ENCODE data around the gene MRFAP1.
"Not testable (repeated sequence)": the region's sequence is repeated elsewhere in the genome, so short reads cannot be mapped to it uniquely, and the experiment has no call there.

The MRFAP1 gene

DNA sequence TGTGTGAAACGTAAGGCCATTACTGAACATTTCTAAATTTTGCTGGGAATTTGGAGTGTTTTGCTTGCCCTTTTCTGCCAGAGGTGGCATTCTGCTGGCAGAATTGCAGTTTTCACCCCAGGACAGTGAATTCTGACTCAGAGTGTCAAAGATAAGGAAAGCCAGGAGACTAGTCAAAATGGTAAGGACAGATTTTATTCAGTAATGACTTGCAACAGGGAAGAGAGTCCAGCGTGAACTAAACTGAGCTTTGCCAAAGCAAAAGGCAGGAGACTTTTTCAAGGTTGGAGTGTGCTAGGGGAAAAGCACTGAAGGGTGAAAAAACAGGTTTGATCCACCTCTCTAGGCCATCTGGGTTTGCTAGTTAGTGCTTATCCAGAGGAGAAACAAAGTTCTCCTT lies 19.4 kb downstream of the MRFAP1 start:
- FAIRE-seq: no peak

DNA sequence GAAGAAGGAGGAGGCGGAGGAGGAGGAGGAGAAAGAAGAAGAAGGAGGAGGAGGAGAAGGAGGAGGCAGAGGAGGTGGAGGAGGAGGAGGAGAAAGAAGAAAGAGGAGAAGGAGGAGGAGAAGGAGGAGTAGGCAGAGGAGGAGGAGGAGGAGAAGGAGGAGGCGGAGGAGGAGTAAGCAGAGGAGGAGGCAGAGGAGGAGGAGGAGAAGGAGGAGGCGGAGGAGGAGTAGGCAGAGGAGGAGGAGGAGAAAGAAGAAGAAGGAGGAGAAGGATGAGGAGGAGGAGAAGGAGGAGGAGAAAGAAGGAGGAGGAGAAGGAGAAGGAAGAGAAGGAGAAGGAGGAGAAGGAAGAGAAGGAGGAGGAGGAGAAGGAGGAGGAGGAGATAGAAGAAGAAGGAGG lies 19.9 kb downstream of the MRFAP1 start:
- no peak for DNase-seq (ENCODE audit: extremely low spot score, insufficient read length, low read depth)
- FAIRE-seq: no peak

More for the DNA sequence above, 19.4 kb downstream of the MRFAP1 start:
- no peak for DNase-seq (ENCODE audit: extremely low spot score, insufficient read length, low read depth)

DNA sequence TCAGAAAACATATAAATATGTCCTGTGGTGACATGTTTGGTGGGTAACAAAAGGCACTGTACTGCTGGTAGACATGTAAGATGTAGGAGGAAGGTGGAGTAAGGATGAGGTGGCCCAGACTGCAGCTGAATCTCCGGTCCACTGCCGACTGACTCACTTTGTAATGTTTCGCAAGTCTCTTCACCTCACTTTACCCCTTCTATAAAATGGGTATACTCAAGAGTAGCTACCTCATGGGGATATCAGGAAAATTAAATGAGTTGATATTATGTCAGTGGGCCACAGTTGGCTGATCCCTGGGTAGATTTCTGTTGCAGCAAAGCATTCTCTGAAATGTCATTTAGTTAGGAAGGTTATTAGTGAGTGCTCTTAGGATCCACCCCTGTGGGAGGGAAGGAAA lies 22.1 kb downstream of the MRFAP1 start:
- FAIRE-seq (no peak), DNase-seq (ENCODE audit: extremely low spot score, insufficient read length, low read depth) (no peak)

DNA sequence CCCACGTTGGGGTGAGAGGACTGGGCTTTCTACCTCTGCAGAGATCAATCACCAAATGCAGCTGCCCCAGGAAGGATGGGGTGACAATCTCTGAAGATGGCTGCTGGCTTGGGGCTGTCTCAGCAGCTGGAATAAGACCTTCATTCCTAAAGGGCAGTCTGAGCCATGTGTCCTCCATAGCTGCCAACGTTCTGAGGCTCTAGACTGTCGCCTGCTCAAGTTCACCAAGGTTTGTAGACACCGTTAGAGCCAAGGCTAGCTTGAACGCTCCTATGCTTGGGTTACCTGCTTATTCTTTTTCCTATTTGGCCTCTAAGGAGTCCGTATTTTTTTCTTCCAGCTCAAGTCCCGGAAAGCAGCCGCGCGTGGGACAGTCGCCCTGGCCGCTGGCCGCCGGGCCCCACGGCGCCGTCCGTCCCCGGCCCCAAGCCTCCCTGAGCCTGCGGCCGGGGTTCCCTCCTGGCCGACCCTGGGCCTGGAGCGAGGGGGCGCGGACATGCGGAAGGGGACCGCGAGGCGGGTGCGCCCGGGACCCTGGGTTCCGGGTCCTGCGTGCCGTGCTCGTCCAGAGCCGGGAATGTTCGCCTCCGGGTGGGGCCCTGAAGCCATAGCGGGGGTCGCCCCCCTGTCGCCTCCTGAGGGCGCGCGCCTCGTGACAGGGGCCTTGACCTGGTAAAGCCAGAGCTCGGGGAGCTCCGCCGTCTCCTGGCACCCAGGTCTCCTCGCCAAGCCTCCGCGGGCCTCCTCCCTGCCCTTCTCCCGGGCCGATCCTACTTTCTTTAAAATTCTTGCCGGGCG lies 23.3 kb downstream of the MRFAP1 start:
- FAIRE-seq (no peak), DNase-seq (ENCODE audit: extremely low spot score, insufficient read length, low read depth) (no peak)

DNA sequence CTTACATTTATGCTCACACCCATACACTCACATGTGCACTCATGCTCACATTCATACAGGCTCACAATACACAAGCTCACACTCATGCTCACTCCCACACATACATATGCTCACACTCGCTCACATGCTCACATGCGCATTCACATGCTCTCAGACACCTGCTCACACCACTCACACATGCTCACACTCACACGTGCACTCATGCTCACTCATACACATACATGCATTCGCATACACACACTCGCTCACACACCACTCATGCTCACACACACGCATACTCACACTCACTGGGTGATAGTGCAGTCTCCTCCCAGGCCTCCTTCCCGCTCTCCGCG lies 24.8 kb downstream of the MRFAP1 start:
- no peak for DNase-seq (ENCODE audit: extremely low spot score, insufficient read length, low read depth)
- no peak for FAIRE-seq

DNA sequence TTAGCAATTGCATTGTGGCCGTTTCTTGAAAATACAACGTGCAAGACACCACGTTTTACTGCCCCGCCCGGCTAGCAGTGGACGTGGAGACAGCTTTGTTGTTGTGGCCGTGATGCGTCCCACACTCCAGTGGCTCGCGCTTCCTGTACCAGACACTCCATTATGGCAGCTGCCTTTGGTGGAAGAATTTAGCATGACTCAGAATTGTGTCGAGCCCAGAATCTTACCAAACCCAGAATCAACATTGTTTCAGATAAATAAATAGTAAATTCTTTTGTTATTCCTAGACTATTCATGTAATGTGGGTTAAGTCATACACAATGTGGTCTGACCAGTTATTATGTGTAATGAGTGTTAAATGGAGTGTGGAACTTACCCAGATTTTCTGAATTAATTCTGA lies 27.9 kb downstream of the MRFAP1 start:
- FAIRE-seq (no peak), DNase-seq (ENCODE audit: extremely low spot score, insufficient read length, low read depth) (no peak)

DNA sequence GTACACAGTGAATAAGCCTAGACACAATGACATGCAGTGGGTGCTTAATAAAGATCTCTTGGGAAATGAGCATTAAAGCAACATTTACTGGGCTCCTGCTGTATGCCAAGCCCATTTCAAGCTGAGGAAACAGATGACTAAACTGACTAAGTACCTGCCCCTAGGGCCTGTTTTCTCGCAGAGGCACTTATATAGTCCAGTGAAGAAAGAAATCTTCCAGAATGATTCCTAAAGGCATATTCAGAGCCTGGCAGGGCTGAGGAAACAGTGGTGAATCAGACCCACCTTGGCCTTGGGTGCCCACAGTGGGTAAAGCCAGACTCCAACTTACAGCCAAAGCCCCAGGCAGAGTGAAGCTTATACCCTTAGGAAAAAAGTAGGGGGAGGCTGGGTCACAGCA lies 31.2 kb downstream of the MRFAP1 start:
- DNase-seq (ENCODE audit: extremely low spot score, insufficient read length, low read depth) (no peak), FAIRE-seq (no peak)

DNA sequence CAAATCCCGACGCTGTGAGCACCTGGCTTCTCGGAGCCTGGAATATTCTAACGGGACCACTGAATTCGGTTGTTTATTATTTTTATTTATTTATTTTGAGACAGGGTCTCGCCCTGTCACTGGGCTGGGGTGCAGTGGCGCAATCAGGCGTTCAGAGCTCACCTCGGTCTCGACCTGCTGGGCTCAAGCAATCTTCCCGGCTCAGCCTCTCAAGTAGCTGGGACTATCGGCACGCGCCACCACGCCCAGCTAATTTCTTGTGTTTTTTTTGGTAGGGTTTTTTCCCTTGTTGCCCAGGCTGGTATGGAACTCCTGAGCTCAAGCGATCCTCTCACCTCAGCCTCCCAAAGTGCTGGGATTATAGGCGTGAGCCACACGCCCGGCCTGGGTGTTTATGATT lies 31.6 kb downstream of the MRFAP1 start:
- DNase-seq (ENCODE audit: extremely low spot score, insufficient read length, low read depth) (no peak), FAIRE-seq (no peak)

DNA sequence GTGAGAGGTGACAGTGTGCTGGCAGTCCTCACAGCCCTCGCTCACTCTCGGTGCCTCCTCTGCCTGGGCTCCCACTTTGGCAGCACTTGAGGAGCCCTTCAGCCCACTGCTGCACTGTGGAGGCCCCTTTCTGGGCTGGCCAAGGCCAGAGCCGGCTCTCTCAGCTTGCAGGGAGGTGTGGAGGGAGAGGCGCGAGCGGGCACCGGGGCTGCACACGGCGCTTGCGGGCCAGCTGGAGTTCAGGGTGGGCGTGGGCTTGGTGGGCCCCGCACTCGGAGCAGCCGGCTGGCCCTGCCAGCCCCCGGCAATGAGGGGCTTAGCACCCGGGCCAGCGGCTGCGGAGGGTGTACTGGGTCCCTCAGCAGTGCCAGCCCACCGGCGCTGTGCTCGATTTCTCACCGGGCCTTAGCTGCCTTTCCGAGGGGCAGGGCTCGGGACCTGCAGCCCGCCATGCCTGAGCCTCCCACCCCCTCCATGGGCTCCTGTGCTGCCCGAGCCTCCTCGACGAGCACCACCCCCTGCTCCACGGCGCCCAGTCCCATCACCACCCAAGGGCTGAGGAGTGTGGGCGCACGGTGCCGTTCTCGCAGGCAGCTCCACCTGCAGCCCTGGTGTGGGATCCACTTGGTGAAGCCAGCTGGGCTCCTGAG lies 32.2 kb downstream of the MRFAP1 start:
- not testable (repeated sequence) for DNase-seq (ENCODE audit: extremely low spot score, insufficient read length, low read depth)

DNA sequence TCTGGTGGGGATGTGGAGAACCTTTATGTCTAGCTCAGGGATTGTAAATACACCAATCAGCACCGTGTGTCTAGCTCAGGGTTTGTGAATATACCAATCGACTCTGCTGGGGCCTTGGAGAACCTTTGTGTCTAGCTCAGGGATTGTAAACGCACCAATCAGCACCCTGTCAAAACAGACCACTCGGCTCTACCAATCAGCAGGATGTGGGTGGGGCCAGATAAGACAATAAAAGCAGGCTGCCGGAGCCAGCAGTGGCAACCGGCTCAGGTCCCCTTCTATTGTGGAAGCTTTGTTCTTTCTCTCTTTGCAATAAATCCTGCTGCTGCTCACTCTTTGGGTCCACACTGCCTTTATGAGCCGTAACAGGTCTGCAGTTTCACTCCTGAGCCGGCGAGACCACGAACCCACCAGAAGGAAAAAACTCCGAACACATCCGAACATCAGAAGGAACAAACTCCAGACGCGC lies 32.7 kb downstream of the MRFAP1 start:
- FAIRE-seq; DNase-seq (ENCODE audit: extremely low spot score, insufficient read length, low read depth): not testable (repeated sequence)

More for the DNA sequence above, 32.2 kb downstream of the MRFAP1 start:
- FAIRE-seq: not testable (repeated sequence)

DNA sequence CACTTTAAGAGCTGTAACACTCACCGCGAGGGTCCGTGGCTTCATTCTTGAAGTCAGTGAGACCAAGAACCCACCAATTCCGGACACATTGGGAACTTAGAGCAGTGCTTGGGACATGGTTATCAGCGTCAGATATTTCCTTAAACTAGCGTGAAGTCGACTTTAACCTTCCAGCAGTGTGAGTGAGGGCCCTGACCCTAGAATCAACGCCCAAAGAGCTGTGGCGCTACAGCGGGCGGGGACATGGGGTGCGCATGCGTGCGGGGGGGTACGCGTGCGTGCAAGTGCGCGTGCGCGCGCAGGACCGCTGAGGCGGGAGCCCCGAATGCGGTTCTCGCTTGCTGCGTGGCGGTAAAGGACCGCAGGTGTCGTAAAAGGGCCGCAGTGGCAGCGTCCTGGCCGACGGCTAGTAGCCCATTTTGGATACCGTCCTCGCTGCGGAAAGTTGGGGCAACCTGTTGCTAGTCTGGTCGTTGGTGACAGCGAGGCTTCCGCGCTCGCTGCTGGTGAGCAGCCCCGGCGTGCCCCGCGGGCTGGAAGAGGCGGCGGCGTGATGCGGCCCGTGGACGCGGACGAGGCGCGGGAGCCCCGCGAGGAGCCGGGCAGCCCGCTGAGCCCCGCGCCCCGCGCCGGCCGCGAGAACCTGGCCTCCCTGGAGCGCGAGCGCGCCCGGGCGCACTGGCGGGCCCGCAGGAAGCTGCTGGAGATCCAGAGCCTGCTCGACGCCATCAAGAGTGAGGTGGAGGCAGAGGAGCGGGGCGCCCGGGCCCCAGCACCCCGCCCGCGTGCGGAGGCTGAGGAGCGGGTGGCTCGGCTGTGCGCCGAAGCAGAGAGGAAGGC lies 33.4 kb downstream of the MRFAP1 start:
- DNase-seq (ENCODE audit: extremely low spot score, insufficient read length, low read depth) (peak; percentile 96), FAIRE-seq (peak; percentile 98)

DNA sequence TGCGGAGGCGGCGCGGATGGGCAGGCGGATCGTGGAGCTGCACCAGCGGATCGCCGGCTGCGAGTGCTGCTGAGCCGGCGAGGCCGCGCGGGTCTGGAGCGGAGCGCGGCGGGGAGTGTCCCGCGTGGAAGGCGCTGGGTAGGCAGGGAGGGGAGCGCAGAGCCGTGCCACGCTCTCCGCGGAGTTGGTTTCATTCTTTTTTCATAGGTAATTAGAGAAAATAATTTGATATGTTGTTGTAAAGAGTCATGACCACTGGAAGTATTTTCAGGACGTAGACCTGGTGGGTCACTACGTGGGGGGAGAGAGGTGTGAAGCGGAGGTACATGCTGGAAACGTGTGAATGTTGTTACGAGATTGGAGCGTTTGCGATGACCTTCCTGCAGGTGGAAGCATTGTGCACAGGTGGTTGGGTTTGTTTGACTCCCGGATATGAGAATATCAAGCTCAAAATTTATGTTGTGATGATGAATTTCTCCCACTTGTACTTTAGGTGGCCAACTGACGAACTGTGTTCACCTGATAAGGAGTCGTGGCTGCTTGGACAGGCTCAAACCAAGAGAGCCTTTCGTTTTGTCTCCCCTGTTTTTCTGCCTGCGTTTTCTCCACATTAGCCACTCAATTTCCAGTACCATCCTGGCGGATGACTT lies 34.1 kb downstream of the MRFAP1 start:
- FAIRE-seq: peak; percentile 87
- no peak for DNase-seq (ENCODE audit: extremely low spot score, insufficient read length, low read depth)

DNA sequence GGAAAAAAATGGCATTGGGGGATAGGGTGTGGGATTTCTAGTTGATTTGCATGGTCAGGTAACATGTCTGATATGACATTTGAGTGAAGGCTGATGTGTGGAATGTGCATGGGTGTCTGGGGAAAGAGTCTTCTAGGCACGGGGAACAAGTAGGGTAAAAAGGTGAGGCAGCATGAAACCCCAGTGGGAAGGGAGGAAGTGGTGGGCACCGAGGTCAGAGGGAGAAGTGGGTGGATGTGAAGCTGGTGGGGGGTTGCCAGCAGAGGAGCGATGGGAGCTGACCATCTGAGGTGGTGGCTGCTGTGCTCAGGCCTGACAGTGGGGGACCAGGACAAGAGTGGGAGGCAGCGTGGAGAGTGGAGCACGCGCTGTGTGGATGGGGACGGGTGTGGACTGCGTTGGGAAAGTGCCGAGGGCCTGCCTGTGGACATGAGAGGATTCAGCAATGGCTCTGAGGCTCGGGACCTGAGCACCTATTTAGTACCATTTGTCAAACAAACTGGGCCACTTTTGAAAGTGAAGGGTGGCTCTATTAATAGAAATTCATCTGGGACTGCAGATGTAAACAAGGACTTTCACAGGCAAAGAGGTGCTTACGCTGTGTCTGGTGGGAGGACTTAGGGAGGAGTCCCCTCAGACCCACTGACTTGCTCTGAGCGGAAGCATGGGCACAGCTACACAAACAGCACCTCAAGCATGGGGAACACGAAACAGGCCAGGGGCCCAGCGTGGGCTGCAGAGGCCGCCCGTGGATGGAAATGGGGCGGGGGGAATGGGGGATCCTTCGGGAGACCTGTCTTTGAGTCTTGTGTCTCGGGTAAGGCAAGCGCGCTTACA lies 36.5 kb downstream of the MRFAP1 start:
- DNase-seq (ENCODE audit: extremely low spot score, insufficient read length, low read depth) (no peak), FAIRE-seq (no peak)

DNA sequence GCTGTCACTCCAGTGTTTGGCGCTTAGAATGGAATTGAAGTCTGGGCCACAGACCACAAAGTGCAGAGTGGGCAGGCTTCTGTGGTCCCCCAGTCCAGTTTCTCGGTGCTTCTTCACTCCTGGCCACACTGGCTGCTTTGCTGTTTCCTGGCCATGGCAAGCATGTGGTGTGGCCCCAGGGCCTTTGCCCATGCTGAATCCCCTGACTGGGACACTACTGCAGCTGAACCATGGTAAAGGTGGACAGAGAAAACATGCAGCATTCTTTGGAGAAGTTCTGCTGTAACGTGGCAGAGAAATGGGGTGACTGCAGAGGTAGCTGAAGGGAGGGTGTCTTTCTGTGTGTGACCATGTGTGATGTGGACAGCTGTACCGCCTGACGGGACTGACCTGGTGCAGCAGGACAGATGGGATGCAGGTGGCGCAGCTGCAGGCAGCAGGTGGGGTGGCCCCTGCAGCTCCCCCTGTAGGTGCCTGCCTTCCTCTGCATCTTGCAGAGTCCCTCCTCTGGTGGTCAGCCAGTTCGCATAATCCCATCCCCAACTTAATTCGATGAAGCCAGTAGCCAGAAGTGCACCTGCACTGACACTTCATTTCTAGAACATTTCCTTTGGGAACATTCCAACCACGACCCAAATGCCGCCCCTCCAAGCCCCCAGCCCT lies 40.0 kb downstream of the MRFAP1 start:
- DNase-seq (ENCODE audit: extremely low spot score, insufficient read length, low read depth) (no peak), FAIRE-seq (no peak)

DNA sequence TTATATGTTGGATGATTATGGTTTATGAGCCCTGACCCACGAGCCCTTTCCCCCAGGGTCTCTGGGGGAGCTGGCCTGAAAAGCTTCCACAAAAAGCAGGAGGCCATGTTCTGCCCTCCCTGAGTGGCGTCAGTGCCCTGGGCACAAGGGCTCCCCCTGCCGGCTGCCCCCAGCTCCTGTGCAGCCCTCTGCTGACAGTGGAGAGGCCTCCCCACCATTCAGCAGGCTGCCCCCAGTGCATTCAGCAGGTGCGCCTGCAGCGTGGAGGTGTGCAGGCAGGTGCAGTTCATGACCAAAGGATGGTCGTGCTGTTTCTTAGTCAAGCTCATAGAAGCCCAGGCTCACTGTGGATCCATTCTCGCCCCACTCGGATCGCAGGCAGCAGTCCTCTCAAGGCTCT lies 40.7 kb downstream of the MRFAP1 start:
- no peak for DNase-seq (ENCODE audit: extremely low spot score, insufficient read length, low read depth)
- no peak for FAIRE-seq

DNA sequence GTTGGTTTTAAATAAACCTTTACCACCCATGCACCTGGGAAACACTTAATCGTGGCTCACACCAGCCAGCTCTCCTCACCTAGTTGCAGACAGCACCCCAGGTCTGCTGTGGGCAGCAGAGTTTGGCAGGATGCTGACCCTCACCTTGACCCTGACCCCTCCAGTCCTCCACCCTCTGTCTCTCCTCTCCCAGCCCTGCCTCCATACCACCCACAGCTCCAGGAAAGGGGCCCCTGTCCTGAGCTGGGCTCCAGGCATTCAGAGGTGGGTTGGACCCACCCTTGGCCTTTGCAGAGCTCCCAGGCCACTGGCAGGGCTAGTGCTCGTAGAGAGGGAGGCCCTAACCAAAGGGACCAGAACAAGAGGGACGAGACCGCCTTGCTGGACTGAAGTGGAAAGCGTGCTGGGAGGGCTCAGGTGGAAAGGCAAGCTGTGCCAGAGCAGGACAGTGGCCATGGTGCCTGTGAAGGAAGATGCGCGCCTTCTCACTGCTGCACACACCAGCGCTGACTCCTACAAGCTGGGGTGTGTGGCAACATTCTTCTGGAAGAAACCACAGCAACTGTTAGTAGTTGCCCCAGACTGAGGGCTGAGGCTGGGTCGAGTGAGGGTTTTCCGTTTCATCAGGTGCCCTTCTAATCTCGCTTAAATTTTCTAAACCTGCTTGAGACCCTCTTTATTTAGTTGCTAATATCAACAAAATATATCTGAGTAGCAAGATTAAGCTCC lies 42.5 kb downstream of the MRFAP1 start:
- DNase-seq (ENCODE audit: extremely low spot score, insufficient read length, low read depth) (no peak), FAIRE-seq (no peak)

DNA sequence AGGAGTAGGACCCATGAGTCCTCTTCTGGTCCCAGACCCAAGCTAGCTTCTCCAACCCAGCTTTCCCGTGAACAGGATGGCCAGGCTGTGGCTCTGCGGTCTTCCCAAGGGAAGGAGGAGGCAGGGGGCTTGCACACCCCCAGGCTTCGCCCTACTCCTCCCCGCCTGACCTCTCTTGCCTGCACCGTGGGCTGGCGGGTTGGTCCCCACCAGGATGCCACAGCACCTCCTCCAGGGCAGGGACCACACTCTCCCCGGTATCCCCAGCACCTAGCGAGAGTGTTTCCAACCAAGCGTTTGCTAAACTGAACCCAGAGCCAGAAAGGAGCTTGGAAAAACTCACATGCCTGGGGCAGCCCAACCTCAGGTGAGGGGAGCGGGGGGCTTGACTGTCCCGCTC lies 44.2 kb downstream of the MRFAP1 start:
- FAIRE-seq (no peak), DNase-seq (ENCODE audit: extremely low spot score, insufficient read length, low read depth) (no peak)

DNA sequence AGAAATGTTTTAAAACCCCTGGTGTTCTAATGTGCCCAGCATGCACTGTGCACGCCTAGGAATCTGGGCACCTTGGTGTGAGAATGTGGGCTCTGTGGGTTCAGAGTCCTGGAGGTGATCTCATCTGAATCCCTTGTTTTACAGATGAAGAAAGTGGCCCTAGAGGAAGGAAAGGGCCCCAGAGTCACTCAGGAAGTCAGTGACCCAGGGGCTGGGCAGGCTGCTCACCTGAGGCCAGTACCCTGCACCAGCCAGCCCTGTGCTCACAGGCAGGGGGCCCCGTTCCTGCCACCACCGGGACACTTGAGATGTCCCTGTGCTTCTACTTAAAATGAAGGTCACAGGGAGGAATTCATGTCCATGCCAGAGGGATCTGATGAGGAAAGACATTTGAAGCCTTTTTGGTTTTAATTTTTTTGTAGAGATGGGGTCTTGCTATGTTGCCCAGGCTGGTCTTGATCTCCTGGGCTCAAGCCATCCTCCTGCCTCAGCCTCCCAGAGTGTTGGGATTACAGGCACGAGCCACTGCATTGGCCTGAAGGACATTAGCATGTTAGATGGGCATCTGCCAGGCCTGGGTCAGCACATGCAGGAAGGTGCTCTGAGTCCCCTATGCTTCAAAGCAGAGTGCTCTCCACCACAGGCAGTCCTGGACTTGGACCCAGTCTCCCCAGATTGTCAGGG lies 45.8 kb downstream of the MRFAP1 start:
- FAIRE-seq (no peak), DNase-seq (ENCODE audit: extremely low spot score, insufficient read length, low read depth) (no peak)

Data from GM18507 (cell line).